Activated naive CD8-positive, alpha-beta T cell treated with anti-CD3 and anti-CD28 coated beads, Interleukin-2, amount 50 U/mL, for 24 hours (primary cell): ENCODE results near the gene OR2A1.
"Not testable (repeated sequence)": the region's sequence is repeated elsewhere in the genome, so short reads cannot be mapped to it uniquely, and the experiment has no call there.

ENCODE experiments used
- ATAC-seq: fragments of 150-1000 bp; cut with Tn5 transposase; one replicate; pipeline ENCODE4 v1.10.0; 2021
- DNase-seq: peaks from one replicate; pipeline ENCODE4 v3.0.0; 2021
- H3K27ac Mint-ChIP-seq: one replicate; pipeline ENCODE4 v1.8.0; 2021; ENCODE audit warnings: mild to moderate bottlenecking, mixed read lengths
- H3K27me3 Mint-ChIP-seq: one replicate; pipeline ENCODE4 v1.8.0; 2021; ENCODE audit warnings: mixed read lengths
- H3K36me3 Mint-ChIP-seq: one replicate; pipeline ENCODE4 v1.8.0; 2021; ENCODE audit warnings: low read depth, mixed read lengths
- H3K4me1 Mint-ChIP-seq: one replicate; pipeline ENCODE4 v1.8.0; 2021; ENCODE audit warnings: mixed read lengths
- H3K4me3 Mint-ChIP-seq: one replicate; pipeline ENCODE4 v1.8.0; 2021; ENCODE audit warnings: mild to moderate bottlenecking, moderate library complexity, mixed read lengths
- H3K9me3 Mint-ChIP-seq: one replicate; pipeline ENCODE4 v1.8.0; 2021; ENCODE audit warnings: mixed read lengths

The OR2A1 gene

GRCh38 chr7:144356860-144357259, 44.6 kb downstream of the OR2A1 start:
- H3K4me3 Mint-ChIP-seq, H3K27me3 Mint-ChIP-seq, DNase-seq, H3K36me3 Mint-ChIP-seq, H3K4me1 Mint-ChIP-seq, H3K9me3 Mint-ChIP-seq, ATAC-seq, H3K27ac Mint-ChIP-seq: not testable (repeated sequence)

GRCh38 chr7:144362061-144362460, 49.8 kb downstream of the OR2A1 start:
- H3K36me3 Mint-ChIP-seq, DNase-seq, H3K27me3 Mint-ChIP-seq, H3K4me3 Mint-ChIP-seq, ATAC-seq, H3K27ac Mint-ChIP-seq, H3K4me1 Mint-ChIP-seq, H3K9me3 Mint-ChIP-seq: not testable (repeated sequence)

- H3K4me1 Mint-ChIP-seq, DNase-seq, H3K27me3 Mint-ChIP-seq, H3K36me3 Mint-ChIP-seq, H3K4me3 Mint-ChIP-seq, H3K27ac Mint-ChIP-seq, H3K9me3 Mint-ChIP-seq, ATAC-seq: not testable (repeated sequence)
Measured at GRCh38 chr7:144365523-144365922, 53.3 kb downstream of the OR2A1 start.

- not testable (repeated sequence) for H3K36me3 Mint-ChIP-seq
Measured at GRCh38 chr7:144367250-144367649, 55.0 kb downstream of the OR2A1 start.

GRCh38 chr7:144369221-144369620, 57.0 kb downstream of the OR2A1 start:
- ATAC-seq, H3K4me1 Mint-ChIP-seq, H3K27me3 Mint-ChIP-seq, H3K27ac Mint-ChIP-seq, H3K4me3 Mint-ChIP-seq, H3K9me3 Mint-ChIP-seq, DNase-seq, H3K36me3 Mint-ChIP-seq: not testable (repeated sequence)

More at GRCh38 chr7:144367250-144367649, 55.0 kb downstream of the OR2A1 start:
- H3K27ac Mint-ChIP-seq, H3K9me3 Mint-ChIP-seq, ATAC-seq, H3K27me3 Mint-ChIP-seq, DNase-seq, H3K4me1 Mint-ChIP-seq, H3K4me3 Mint-ChIP-seq: not testable (repeated sequence)
